GM21825 (cell line): ENCODE measurements around the gene MEIKIN.

ENCODE experiments used
- ATAC-seq: cut with Tn5 transposase; IDR thresholded peaks from one replicate; pipeline ENCODE4 v1.9.1; 2021; ENCODE audit warnings: mild to moderate bottlenecking, moderate library complexity; ENCODE audit not compliant: unreplicated experiment

The MEIKIN gene

GRCh38 chr5:131974016-131974415 is 28.6 kb upstream of the MEIKIN start:
- no peak for ATAC-seq

DNA sequence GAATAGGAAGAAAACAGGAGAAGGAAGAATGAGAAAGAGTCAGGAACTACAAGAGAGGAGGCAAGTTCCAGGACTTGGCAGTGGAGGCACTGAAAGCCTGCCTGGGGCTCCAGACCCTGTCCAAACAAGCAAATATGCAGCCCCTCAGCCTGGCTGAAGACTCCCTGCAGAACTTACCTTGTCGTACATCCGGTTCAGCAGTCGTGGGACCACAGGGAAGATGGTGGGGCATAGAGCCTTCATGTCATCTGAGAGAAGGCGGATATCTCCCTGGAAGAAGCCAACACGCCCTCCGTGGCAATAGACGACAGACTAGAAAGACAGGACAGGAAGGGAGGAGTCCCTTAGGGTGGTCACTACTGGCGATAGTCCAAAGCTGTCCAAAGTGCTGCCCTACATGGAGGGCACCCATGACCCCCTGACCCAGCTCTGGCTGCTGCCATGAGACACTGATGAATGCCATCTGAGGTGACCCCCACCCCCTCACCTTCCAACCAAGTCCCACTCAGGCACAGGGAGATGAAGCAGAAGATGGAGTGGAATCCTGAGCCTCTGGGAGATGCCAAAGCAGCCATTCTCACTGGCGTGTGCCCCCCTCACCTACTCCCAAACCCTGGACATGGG is 27.7 kb upstream of the MEIKIN start:
- ATAC-seq, result no peak

DNA sequence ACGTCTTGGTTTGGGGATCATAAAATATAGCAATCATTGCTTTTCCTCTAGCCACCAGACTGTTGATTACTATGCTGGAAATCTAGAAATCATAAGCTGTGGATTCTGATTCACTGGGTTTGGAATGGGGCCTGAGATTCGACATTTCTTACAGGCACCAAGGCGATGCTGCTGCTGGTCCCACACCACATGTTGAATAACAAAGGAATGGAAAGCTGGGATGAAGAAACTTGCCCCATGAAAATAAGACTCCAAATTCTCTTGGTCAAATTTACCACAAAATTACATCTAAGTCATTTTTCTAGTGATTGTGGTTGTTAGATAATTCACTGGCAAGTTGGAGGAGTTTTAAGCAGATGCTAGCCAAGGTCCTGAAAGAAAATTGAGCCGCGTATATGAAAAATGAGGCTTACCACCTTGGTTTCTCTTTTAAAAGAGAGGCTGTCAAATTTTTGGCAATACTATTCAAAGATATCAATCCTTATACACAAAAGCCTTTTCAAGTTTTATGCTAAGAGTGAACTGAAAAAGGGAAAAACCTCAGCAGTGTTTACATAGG is 23.0 kb upstream of the MEIKIN start:
- ATAC-seq, result no peak

- no peak for ATAC-seq
These were observed 21.1 kb upstream of the MEIKIN start for GRCh38 chr5:131966551-131966950.

DNA sequence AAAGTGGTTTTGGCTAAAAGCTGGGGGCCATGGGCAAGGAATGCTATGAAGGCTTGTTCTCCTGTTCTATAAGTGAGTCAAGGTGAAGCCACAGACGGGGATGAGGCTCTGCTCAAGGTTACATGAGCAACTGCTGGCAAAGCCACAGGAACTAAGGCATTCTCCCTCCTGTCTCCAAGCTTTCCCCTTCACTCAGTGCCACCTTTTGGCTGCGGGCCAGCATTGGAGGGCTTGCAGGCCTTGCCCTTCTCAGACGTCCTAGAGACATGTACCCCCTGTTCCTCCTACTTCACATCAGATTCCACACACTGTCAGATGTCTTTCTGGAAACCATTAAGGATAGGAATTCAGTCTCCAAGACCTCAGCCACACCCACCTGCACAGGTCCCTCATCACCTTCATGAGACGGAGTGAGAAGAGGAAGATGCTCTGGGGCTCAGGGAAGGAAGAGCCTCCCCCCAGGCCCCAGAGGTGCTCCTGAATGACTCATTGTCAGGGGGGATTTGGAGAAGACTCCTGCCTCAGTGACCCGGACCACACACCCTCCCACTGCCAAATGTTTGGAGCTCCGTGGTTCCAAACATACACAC is 20.5 kb upstream of the MEIKIN start:
- no peak for ATAC-seq

GRCh38 chr5:131959906-131960305 is 14.4 kb upstream of the MEIKIN start:
- no peak for ATAC-seq

- ATAC-seq, result no peak
These were observed 13.7 kb upstream of the MEIKIN start for GRCh38 chr5:131959136-131959535.

GRCh38 chr5:131957721-131958441 is 12.4 kb upstream of the MEIKIN start:
- no peak for ATAC-seq

- ATAC-seq, result no peak
These were observed 8.5 kb upstream of the MEIKIN start for GRCh38 chr5:131953969-131954368.

GRCh38 chr5:131952301-131952857 is 6.9 kb upstream of the MEIKIN start:
- ATAC-seq, result no peak

DNA sequence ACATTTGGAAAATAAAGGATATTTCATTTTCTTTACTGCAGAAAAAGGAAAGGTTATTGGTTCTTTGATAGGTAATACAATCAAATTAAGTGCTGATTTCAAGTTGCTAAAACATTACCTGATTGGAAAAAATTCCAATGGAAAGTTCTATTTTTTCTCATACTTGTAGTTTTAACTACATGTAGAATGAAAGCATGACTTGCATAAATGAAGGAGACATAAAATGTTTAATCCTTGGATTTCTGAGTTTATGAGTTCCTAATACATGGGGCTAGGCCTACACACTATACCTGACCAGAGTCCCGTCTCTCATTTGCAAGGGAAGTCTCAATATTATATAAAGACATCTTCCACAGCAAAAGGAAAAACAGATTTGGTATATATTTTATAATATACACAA is 5.2 kb upstream of the MEIKIN start:
- ATAC-seq, result no peak

DNA sequence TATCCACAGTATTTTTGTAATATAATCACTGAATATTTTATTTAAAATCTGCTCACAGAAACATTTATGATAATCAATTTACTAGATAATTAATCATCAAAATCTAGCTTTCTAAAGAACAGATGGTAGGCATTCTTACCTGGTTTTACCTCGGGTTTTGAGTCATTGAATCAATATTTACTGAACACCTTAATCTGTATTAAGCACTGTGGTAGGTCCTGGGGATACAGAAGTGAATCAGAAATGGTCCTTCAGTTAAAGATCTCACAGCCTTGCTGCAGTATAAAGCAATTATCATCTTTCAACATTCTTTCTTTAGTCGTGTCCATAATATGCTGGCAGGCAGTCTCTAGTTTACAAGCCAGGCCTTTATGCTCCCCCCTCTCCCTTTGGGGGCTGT is 2.0 kb upstream of the MEIKIN start:
- no peak for ATAC-seq

DNA sequence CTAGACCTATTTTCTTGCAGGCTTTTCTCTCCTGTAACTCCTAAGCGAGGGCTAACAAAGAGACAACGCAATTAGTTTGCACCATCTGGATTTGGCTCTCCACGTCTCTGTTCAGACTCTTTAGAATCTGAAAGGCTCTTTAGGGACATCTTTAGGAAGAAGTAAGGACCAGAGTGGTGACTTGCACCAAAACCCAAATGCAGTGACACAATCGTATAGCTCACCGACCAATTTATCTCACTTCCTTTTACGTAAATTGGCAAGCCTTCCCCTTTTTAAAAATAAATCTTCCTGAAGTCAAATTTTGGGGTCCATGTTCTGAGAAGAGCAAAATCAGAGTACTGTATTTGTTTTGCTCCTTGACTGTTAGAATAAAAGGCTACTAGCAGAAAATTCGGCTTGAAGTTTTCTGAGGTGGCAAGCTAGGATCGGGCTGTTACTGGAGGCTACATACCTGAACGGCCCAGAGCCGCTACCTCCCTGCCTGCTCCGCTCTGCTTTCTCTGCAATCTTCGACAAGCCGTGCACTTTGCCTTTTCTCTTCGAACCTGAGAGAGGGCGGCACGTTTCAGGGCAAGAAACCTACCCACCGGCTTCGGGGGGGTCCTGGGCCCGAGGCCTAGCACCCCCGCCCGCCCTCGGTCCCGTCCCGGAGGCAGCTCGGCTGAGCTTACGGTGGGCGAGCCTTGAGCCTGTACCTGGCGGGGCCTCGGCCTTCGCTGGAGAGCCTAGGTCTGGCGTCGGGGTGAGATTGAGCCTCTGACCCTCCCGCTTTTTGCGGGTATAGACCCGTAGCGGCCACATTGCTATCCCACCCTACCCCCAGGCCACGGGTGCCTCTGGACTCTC is 537 bp downstream of the MEIKIN start:
- no peak for ATAC-seq

DNA sequence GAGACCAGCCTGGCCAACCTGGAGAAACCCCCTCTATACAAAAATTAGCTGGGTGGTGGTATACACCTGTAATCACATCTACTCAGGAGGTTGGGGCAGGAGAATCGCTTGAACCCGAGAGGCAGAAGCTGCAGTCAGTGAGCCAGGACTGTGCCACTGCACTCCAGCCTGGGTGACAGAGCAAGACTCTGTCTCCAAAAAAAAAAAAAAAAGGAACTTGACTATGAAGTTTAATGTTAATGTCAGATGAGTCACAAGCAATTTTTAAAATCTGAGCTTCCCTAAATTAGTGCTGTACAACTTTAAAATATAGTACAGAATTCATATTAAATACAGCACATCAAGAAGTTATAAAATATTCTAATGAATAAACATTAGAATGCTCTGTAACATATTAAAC is 1.5 kb downstream of the MEIKIN start:
- no peak for ATAC-seq

- ATAC-seq, result no peak
These were observed 3.4 kb downstream of the MEIKIN start for GRCh38 chr5:131942016-131942415.

GRCh38 chr5:131939690-131940345 is 5.6 kb downstream of the MEIKIN start:
- ATAC-seq, result no peak

- no peak for ATAC-seq
These were observed 13.2 kb downstream of the MEIKIN start for GRCh38 chr5:131932235-131932634.

GRCh38 chr5:131928957-131929356 is 16.5 kb downstream of the MEIKIN start:
- ATAC-seq, result no peak

DNA sequence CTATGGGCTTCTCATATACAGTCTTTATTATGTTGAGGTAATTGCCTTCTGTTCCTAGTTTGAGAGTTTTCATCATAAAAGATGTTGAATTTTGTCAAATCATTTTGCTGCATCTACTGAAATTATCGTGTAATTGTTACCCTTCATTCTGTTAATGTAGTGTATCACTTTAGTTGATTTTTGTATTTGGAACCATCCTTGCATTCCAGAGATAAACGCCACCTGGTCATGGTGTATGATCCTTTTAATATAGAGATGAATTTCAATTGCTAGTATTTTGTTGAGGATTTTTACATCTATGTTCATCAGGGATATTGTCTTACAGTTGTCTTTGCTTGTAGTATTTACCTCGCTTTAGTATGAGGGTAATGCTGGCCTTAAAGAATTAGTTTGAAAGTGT is 19.3 kb downstream of the MEIKIN start:
- no peak for ATAC-seq

DNA sequence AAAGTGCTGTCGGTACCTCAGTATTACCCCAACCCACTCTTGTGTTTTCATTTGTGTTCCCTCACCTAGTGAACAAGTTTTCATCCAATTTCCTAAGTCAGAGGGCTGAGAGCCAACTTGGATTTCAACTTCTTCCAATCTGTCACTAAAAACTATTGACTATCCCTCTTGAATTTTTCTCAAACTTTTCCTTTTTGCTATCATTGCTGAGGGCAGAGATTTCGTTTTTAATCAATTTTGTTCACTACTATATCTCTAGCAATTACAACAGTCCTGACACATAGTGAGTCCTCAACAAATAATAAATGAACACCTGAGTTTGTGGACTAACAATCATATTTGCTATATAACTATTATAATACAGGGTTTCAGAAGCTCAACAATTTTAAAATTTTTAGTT is 29.0 kb downstream of the MEIKIN start:
- ATAC-seq, result no peak
